ENCODE results near the gene VTI1A.

The VTI1A gene

DNA sequence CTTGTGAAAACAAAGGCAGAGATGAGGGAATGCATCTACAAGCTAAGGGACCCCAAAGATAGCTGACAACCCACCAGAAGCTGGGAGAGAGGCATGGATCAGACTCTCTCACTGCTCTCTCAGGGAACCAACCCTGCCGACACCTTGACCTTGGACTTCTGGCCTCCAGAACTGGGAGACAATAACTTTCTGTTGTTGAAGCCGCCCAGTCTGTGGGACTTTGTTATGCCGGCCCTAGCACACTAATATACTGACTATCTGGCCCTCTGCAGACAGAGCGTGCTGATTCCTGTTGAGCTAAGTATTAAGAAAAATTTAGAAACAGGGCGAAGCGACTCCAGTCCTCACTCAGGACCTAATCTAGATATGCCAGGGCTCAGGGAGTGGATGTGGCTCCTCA lies 358.7 kb downstream of the VTI1A start:
- CTCF ChIA-PET = interaction anchor here (0.9 kb wide), 1 partner anchor 330 kb away, joined by 3 read pairs; no protein-coding TSS in a partner anchor
- no peaks in the 10 kb centered on the region for H3K9me3 ChIP-seq (ENCODE audit: control insufficient read depth, insufficient read depth, low read depth, low read length)
- H3K36me3 ChIP-seq (ENCODE audit: control insufficient read depth in 2 of 2, insufficient read depth in 1 of 2, low read length in 2 of 2) = no peaks in the 10 kb centered on the region
- H3K4me3 ChIP-seq (ENCODE audit: low read depth, low read length) = no peak overlapping the region
- H3K4me1 ChIP-seq (ENCODE audit: control insufficient read depth, insufficient read depth, low read length) = no peaks in the 10 kb centered on the region
- POLR2A ChIA-PET = no interaction called here
- TF ChIP-seq, protein P1, sequence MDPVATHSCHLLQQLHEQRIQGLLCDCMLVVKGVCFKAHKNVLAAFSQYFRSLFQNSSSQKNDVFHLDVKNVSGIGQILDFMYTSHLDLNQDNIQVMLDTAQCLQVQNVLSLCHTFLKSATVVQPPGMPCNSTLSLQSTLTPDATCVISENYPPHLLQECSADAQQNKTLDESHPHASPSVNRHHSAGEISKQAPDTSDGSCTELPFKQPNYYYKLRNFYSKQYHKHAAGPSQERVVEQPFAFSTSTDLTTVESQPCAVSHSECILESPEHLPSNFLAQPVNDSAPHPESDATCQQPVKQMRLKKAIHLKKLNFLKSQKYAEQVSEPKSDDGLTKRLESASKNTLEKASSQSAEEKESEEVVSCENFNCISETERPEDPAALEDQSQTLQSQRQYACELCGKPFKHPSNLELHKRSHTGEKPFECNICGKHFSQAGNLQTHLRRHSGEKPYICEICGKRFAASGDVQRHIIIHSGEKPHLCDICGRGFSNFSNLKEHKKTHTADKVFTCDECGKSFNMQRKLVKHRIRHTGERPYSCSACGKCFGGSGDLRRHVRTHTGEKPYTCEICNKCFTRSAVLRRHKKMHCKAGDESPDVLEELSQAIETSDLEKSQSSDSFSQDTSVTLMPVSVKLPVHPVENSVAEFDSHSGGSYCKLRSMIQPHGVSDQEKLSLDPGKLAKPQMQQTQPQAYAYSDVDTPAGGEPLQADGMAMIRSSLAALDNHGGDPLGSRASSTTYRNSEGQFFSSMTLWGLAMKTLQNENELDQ (tag by site-specific recombination; IDR thresholded peaks at IDR 0.05; ENCODE audit: low read depth) = no peak
- TF ChIP-seq, protein P2, sequence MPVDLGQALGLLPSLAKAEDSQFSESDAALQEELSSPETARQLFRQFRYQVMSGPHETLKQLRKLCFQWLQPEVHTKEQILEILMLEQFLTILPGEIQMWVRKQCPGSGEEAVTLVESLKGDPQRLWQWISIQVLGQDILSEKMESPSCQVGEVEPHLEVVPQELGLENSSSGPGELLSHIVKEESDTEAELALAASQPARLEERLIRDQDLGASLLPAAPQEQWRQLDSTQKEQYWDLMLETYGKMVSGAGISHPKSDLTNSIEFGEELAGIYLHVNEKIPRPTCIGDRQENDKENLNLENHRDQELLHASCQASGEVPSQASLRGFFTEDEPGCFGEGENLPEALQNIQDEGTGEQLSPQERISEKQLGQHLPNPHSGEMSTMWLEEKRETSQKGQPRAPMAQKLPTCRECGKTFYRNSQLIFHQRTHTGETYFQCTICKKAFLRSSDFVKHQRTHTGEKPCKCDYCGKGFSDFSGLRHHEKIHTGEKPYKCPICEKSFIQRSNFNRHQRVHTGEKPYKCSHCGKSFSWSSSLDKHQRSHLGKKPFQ (tag by site-specific recombination; IDR thresholded peaks at IDR 0.05) = no peak
- TF ChIP-seq, protein P3, sequence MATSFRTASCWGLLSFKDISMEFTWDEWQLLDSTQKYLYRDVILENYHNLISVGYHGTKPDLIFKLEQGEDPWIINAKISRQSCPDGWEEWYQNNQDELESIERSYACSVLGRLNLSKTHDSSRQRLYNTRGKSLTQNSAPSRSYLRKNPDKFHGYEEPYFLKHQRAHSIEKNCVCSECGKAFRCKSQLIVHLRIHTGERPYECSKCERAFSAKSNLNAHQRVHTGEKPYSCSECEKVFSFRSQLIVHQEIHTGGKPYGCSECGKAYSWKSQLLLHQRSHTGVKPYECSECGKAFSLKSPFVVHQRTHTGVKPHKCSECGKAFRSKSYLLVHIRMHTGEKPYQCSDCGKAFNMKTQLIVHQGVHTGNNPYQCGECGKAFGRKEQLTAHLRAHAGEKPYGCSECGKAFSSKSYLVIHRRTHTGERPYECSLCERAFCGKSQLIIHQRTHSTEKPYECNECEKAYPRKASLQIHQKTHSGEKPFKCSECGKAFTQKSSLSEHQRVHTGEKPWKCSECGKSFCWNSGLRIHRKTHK (tag by site-specific recombination; IDR thresholded peaks at IDR 0.05) = no peak
- no peak for TF ChIP-seq ZNF544 (tag by site-specific recombination; IDR thresholded peaks at IDR 0.05)
- no peak for TF ChIP-seq MEIS1 (CRISPR knock-in tag; IDR thresholded peaks at IDR 0.05; ENCODE audit: borderline replicate concordance)
- TF ChIP-seq, protein P4, sequence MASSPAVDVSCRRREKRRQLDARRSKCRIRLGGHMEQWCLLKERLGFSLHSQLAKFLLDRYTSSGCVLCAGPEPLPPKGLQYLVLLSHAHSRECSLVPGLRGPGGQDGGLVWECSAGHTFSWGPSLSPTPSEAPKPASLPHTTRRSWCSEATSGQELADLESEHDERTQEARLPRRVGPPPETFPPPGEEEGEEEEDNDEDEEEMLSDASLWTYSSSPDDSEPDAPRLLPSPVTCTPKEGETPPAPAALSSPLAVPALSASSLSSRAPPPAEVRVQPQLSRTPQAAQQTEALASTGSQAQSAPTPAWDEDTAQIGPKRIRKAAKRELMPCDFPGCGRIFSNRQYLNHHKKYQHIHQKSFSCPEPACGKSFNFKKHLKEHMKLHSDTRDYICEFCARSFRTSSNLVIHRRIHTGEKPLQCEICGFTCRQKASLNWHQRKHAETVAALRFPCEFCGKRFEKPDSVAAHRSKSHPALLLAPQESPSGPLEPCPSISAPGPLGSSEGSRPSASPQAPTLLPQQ (tag by site-specific recombination; IDR thresholded peaks at IDR 0.05) = no peak
- no peak for TF ChIP-seq ZNF24 (tag by site-specific recombination; IDR thresholded peaks at IDR 0.05)
- TF ChIP-seq ZNF521 (tag by site-specific recombination; IDR thresholded peaks at IDR 0.05) = no peak
- TF ChIP-seq, protein P5, sequence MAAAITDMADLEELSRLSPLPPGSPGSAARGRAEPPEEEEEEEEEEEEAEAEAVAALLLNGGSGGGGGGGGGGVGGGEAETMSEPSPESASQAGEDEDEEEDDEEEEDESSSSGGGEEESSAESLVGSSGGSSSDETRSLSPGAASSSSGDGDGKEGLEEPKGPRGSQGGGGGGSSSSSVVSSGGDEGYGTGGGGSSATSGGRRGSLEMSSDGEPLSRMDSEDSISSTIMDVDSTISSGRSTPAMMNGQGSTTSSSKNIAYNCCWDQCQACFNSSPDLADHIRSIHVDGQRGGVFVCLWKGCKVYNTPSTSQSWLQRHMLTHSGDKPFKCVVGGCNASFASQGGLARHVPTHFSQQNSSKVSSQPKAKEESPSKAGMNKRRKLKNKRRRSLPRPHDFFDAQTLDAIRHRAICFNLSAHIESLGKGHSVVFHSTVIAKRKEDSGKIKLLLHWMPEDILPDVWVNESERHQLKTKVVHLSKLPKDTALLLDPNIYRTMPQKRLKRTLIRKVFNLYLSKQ (tag by site-specific recombination; IDR thresholded peaks at IDR 0.05; ENCODE audit: borderline replicate concordance) = no peak
- no peak for TF ChIP-seq ZNF514 (tag by site-specific recombination; IDR thresholded peaks at IDR 0.05)
- no peak overlapping the region for H3K27ac ChIP-seq (ENCODE audit: extremely low read depth, low read depth, low read length)

DNA sequence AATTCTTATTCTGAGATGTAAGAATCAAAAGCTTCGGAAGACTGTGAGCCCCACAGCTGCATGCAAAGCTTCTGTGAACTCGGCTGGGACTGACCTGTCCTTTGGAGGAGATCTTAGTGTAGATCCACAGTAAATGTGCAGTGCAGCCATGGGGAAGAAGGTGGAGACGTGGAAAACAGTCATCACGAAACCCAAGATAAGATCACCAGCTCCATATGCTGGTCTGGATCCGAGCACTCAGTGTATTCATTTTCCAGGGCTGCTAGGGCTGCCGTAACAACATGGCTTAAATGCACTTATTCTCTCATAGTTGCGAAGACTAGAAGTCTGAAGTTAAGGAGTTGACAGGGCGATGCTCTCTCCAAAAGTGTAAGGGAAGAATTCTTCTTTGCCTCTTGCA lies 360.0 kb downstream of the VTI1A start:
- TF ChIP-seq, protein P6, sequence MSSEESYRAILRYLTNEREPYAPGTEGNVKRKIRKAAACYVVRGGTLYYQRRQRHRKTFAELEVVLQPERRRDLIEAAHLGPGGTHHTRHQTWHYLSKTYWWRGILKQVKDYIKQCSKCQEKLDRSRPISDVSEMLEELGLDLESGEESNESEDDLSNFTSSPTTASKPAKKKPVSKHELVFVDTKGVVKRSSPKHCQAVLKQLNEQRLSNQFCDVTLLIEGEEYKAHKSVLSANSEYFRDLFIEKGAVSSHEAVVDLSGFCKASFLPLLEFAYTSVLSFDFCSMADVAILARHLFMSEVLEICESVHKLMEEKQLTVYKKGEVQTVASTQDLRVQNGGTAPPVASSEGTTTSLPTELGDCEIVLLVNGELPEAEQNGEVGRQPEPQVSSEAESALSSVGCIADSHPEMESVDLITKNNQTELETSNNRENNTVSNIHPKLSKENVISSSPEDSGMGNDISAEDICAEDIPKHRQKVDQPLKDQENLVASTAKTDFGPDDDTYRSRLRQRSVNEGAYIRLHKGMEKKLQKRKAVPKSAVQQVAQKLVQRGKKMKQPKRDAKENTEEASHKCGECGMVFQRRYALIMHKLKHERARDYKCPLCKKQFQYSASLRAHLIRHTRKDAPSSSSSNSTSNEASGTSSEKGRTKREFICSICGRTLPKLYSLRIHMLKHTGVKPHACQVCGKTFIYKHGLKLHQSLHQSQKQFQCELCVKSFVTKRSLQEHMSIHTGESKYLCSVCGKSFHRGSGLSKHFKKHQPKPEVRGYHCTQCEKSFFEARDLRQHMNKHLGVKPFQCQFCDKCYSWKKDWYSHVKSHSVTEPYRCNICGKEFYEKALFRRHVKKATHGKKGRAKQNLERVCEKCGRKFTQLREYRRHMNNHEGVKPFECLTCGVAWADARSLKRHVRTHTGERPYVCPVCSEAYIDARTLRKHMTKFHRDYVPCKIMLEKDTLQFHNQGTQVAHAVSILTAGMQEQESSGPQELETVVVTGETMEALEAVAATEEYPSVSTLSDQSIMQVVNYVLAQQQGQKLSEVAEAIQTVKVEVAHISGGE (tag by site-specific recombination; conservative IDR thresholded peaks at IDR 0.05; ENCODE audit: low read depth) = no peak
- TF ChIP-seq HOXA7 (CRISPR knock-in tag; IDR thresholded peaks at IDR 0.05; ENCODE audit: borderline replicate concordance) (no peak), ZNF629 (tag by site-specific recombination; IDR thresholded peaks at IDR 0.05) (no peak)
- H3K9me3 ChIP-seq (ENCODE audit: control insufficient read depth, insufficient read depth, low read depth, low read length) = no peaks in the 10 kb centered on the region
- H3K4me1 ChIP-seq (ENCODE audit: control insufficient read depth, insufficient read depth, low read length) = peaks cover 5% of the 10 kb centered on the region; the same call in 1 of the 2 replicates
- H3K4me3 ChIP-seq (ENCODE audit: low read depth, low read length) = no peak overlapping the region
- POLR2A ChIA-PET = no interaction called here
- H3K36me3 ChIP-seq (ENCODE audit: control insufficient read depth in 2 of 2, insufficient read depth in 1 of 2, low read length in 2 of 2) = no peaks in the 10 kb centered on the region
- CTCF ChIA-PET = interaction anchor here (0.9 kb wide), 1 partner anchor 320 kb away, joined by 3 read pairs; no protein-coding TSS in a partner anchor
- H3K27ac ChIP-seq (ENCODE audit: extremely low read depth, low read depth, low read length) = no peak overlapping the region
